GM12891 (cell line): Measurements from ENCODE around the gene TXNRD1.

Experiments used
- POLR2A ChIP-seq: IDR thresholded peaks from 2 replicates; pipeline ENCODE4 v1.6.1; 2011; ENCODE audit warnings: low read depth, low read length, control low read depth
- POLR2AphosphoS5 ChIP-seq: IDR thresholded peaks from 2 replicates; pipeline ENCODE4 v1.6.1; 2011; ENCODE audit warnings: low read depth, low read length, control low read depth
- POU2F2 ChIP-seq: IDR thresholded peaks from 2 replicates; pipeline ENCODE4 v1.6.1; 2011; ENCODE audit warnings: low read depth, mild to moderate bottlenecking, control low read depth, low read length, moderate library complexity
- SPI1 ChIP-seq: IDR thresholded peaks from 2 replicates; pipeline ENCODE4 v1.6.1; 2011; ENCODE audit warnings: low read depth, low read length, control low read depth
- TAF1 ChIP-seq: IDR thresholded peaks from 2 replicates; pipeline ENCODE4 v1.6.1; 2011; ENCODE audit warnings: low read depth, low read length, control low read depth

DNA sequence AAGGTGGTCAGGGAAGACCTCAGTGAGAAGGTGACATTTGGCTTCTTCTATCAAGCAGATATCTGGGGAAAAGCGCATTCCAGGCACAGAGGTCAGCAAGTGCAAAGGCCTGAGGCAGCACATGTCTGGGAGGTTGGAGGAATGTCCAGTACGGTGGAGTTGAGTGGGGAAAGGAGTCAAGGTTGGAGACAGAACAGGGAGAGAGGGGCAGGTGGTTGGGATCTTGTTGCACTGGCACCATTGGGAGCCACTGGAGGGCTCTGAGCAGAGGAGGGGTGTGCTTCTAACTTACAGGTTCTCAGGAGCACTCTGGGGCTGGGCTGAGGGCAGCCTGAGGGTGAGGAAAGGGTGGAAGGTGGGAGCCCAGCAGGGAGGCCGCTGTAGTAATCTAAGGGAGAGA lies 140.1 kb downstream of the TXNRD1 start:
- TF ChIP-seq POLR2A (no peak), POLR2AphosphoS5 (no peak), TAF1 (no peak), POU2F2 (no peak), SPI1 (no peak)
